Measurements from ENCODE around the gene EFCAB12. TPM values are rescaled to one million over a fixed set of nuclear protein-coding genes. Genes with fewer than 3 reads are reported as not detected.

The EFCAB12 gene
- total RNA-seq, 1 donor from 2014 or later: 0.61 TPM

DNA sequence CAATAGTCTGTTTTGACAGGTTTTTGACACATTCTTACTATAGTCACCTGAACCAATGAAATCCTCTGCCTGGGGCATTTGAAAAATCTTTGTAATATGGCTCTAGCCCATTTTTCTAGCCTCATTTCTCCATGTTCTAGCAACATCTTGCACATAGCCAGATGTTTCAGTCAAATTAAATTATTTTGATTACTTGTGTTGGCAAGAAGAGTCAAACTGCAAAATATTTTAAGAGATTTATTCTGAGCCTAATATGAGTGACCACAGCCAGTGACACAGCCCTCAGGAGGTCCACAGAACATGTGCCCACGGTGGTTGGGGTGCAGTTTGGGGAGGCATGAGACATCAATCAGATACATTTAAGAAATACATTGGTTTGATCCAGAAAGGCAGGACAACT, 18.5 kb upstream of the EFCAB12 start:
- Mint-ChIP-seq H3K27me3 (ENCODE audit: unreplicated experiment) (no peaks in the 10 kb centered on the region), H3K9me3 (ENCODE audit: unreplicated experiment) (no peaks in the 10 kb centered on the region), H3K4me3 (ENCODE audit: unreplicated experiment) (no peak overlapping the region), H3K27ac (ENCODE audit: unreplicated experiment) (no peak overlapping the region), H3K36me3 (ENCODE audit: unreplicated experiment) (no peaks in the 10 kb centered on the region), H3K4me1 (ENCODE audit: low read depth, unreplicated experiment) (peaks cover 7% of the 10 kb centered on the region)
- no peak for DNase-seq
- TF ChIP-seq, protein P1, sequence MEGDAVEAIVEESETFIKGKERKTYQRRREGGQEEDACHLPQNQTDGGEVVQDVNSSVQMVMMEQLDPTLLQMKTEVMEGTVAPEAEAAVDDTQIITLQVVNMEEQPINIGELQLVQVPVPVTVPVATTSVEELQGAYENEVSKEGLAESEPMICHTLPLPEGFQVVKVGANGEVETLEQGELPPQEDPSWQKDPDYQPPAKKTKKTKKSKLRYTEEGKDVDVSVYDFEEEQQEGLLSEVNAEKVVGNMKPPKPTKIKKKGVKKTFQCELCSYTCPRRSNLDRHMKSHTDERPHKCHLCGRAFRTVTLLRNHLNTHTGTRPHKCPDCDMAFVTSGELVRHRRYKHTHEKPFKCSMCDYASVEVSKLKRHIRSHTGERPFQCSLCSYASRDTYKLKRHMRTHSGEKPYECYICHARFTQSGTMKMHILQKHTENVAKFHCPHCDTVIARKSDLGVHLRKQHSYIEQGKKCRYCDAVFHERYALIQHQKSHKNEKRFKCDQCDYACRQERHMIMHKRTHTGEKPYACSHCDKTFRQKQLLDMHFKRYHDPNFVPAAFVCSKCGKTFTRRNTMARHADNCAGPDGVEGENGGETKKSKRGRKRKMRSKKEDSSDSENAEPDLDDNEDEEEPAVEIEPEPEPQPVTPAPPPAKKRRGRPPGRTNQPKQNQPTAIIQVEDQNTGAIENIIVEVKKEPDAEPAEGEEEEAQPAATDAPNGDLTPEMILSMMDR (IDR thresholded peaks at IDR 0.05; ENCODE audit: partially characterized antibody, unreplicated experiment): no peak

DNA sequence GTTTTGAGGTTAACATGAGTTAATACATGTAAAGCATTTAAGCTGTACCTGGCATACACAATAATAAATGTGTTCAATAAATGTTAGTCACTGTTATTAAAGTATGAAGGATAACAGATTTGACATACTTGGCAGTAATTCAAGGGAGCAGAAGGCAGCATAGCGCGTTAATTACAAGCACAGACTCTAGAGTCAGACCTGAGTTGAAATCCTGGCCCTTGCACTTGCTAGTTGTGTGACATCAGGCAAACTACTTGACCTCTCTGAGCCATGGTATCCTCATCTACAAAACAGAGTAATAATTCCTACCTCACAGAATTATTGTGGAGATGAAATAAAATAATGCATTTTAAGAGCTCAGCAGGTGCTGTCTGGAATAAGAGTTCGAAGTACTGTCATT, 17.0 kb upstream of the EFCAB12 start:
- H3K4me3 Mint-ChIP-seq (ENCODE audit: unreplicated experiment): no peak overlapping the region
- DNase-seq: no peak
- no peaks in the 10 kb centered on the region for H3K36me3 Mint-ChIP-seq (ENCODE audit: unreplicated experiment)
- peaks cover 3% of the 10 kb centered on the region for H3K27me3 Mint-ChIP-seq (ENCODE audit: unreplicated experiment)
- TF ChIP-seq, protein P1 (IDR thresholded peaks at IDR 0.05; ENCODE audit: partially characterized antibody, unreplicated experiment): no peak
- peaks cover 17% of the 10 kb centered on the region for H3K4me1 Mint-ChIP-seq (ENCODE audit: low read depth, unreplicated experiment)
- H3K9me3 Mint-ChIP-seq (ENCODE audit: unreplicated experiment): peaks cover 2% of the 10 kb centered on the region
- no peak overlapping the region for H3K27ac Mint-ChIP-seq (ENCODE audit: unreplicated experiment)

DNA sequence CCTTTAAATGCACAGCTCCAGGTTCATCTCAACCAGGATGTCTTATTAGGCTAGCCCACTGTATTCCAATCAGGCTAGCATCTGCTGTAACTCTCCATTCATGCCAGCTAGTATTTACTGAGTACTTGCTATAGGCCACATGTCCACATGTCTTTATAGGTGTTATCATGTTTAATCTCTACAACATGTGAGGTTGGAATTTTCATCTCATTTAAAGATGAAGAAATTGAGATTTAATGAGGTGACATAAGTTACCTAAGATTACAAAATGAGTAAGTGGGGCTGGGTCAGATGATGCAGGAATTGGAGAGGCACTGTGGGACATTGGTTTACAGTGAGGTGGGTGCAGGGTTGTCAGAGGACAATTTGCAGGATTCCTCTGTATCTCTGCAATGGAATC, 14.5 kb upstream of the EFCAB12 start:
- peaks cover 11% of the 10 kb centered on the region for H3K4me1 Mint-ChIP-seq (ENCODE audit: low read depth, unreplicated experiment)
- H3K27me3 Mint-ChIP-seq (ENCODE audit: unreplicated experiment): peaks cover 3% of the 10 kb centered on the region
- DNase-seq: no peak
- TF ChIP-seq, protein P1 (IDR thresholded peaks at IDR 0.05; ENCODE audit: partially characterized antibody, unreplicated experiment): no peak
- H3K9me3 Mint-ChIP-seq (ENCODE audit: unreplicated experiment): peaks cover 4% of the 10 kb centered on the region
- no peak overlapping the region for H3K4me3 Mint-ChIP-seq (ENCODE audit: unreplicated experiment)
- no peaks in the 10 kb centered on the region for H3K36me3 Mint-ChIP-seq (ENCODE audit: unreplicated experiment)
- no peak overlapping the region for H3K27ac Mint-ChIP-seq (ENCODE audit: unreplicated experiment)

DNA sequence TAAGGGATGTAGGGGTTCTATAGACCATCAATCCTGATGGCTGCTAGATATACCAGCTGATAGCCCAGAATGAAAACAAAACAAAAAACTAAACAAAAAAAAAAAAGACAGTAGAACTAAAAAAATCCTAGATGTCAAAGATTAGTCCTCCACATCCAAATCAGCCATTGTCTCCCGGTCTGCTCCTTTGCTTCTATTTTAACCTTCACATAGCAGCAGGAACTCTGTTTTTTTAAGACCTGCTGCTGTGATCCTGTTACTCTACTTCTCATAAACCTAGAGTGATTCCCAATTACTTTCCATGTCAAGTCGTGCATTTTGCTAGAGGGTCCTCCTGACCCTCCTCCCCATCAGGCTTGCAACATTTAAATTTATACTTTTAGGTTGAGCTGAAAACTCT, 14.1 kb upstream of the EFCAB12 start:
- Mint-ChIP-seq H3K27me3 (ENCODE audit: unreplicated experiment) (peaks cover 3% of the 10 kb centered on the region), H3K4me3 (ENCODE audit: unreplicated experiment) (no peak overlapping the region), H3K27ac (ENCODE audit: unreplicated experiment) (no peak overlapping the region)

DNA sequence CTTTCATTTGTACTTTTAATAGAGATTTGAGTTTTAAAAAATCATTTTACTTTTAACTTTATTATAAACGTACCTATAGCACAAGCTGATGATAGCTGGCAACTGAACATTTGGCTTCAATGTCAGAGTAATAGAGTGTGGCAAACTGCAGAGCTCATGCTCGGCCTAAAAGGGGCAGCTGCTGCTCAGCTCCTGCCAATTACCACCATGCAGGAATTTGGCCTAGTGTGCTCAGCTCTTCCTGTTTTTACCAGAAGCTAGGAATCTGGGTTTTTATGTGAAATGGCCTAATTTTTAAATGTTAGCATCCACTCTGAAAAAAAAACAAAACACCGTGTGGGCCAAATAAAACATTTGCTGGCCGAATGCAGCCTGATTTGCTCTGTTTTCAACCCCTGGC, 13.3 kb upstream of the EFCAB12 start:
- H3K9me3 Mint-ChIP-seq (ENCODE audit: unreplicated experiment): peaks cover 4% of the 10 kb centered on the region
- H3K4me3 Mint-ChIP-seq (ENCODE audit: unreplicated experiment): peak overlapping the region; percentile 97
- no peak overlapping the region for H3K27ac Mint-ChIP-seq (ENCODE audit: unreplicated experiment)
- peaks cover 3% of the 10 kb centered on the region for H3K27me3 Mint-ChIP-seq (ENCODE audit: unreplicated experiment)
- peaks cover 10% of the 10 kb centered on the region for H3K4me1 Mint-ChIP-seq (ENCODE audit: low read depth, unreplicated experiment)
- DNase-seq: no peak
- TF ChIP-seq, protein P1 (IDR thresholded peaks at IDR 0.05; ENCODE audit: partially characterized antibody, unreplicated experiment): no peak
- H3K36me3 Mint-ChIP-seq (ENCODE audit: unreplicated experiment): no peaks in the 10 kb centered on the region

More for the DNA sequence above, 14.1 kb upstream of the EFCAB12 start:
- Mint-ChIP-seq H3K4me1 (ENCODE audit: low read depth, unreplicated experiment) (peaks cover 10% of the 10 kb centered on the region), H3K36me3 (ENCODE audit: unreplicated experiment) (no peaks in the 10 kb centered on the region), H3K9me3 (ENCODE audit: unreplicated experiment) (peaks cover 4% of the 10 kb centered on the region)
- DNase-seq: no peak
- TF ChIP-seq, protein P1 (IDR thresholded peaks at IDR 0.05; ENCODE audit: partially characterized antibody, unreplicated experiment): no peak

Measured in glutamatergic neuron (in vitro differentiated cells).